ENCODE results near the gene HIVEP3.

Gene HIVEP3

GRCh38 chr1:41891199-41891896, 27.4 kb downstream of the HIVEP3 start:
- DNase-seq: peak; percentile 62

- DNase-seq: no peak
Observed at GRCh38 chr1:41890825-41891198, 27.9 kb downstream of the HIVEP3 start.

GRCh38 chr1:41889506-41890414, 29.0 kb downstream of the HIVEP3 start:
- no peak for DNase-seq

GRCh38 chr1:41888756-41889155, 30.0 kb downstream of the HIVEP3 start:
- no peak for DNase-seq

- no peak for DNase-seq
Observed at GRCh38 chr1:41887365-41887764, 31.4 kb downstream of the HIVEP3 start.

GRCh38 chr1:41884256-41885230, 34.2 kb downstream of the HIVEP3 start:
- no peak for DNase-seq

GRCh38 chr1:41883507-41883906, 35.2 kb downstream of the HIVEP3 start:
- DNase-seq: no peak

- no peak for DNase-seq
Observed at GRCh38 chr1:41882486-41882885, 36.2 kb downstream of the HIVEP3 start.

GRCh38 chr1:41882068-41882477, 36.6 kb downstream of the HIVEP3 start:
- no peak for DNase-seq

- no peak for DNase-seq
Observed at GRCh38 chr1:41880950-41881885, 37.5 kb downstream of the HIVEP3 start.

GRCh38 chr1:41880261-41880660, 38.5 kb downstream of the HIVEP3 start:
- DNase-seq: no peak

- DNase-seq: no peak
Observed at GRCh38 chr1:41879617-41880016, 39.1 kb downstream of the HIVEP3 start.

GRCh38 chr1:41878911-41879310, 39.8 kb downstream of the HIVEP3 start:
- DNase-seq: no peak

GRCh38 chr1:41878495-41878894, 40.2 kb downstream of the HIVEP3 start:
- no peak for DNase-seq

- no peak for DNase-seq
Observed at GRCh38 chr1:41876576-41877445, 41.9 kb downstream of the HIVEP3 start.

GRCh38 chr1:41875487-41875886, 43.2 kb downstream of the HIVEP3 start:
- DNase-seq: no peak

- no peak for DNase-seq
Observed at GRCh38 chr1:41874903-41875411, 43.8 kb downstream of the HIVEP3 start.

- DNase-seq: no peak
Observed at GRCh38 chr1:41874151-41874719, 44.5 kb downstream of the HIVEP3 start.

GRCh38 chr1:41872074-41872473, 46.6 kb downstream of the HIVEP3 start:
- no peak for DNase-seq

- no peak for DNase-seq
Observed at GRCh38 chr1:41870076-41870562, 48.6 kb downstream of the HIVEP3 start.
